Measurements from ENCODE around the gene ZNF778. TPM values are rescaled to one million over a fixed set of nuclear protein-coding genes. Genes with fewer than 3 reads are reported as not detected.

ZNF778 gene
- total and polyA plus RNA-seq, 2 of the 13 experiments (the other 11 are each of a cell fraction or from before 2014, with no cell fraction given) = 3.8 to 7.2 TPM

DNA sequence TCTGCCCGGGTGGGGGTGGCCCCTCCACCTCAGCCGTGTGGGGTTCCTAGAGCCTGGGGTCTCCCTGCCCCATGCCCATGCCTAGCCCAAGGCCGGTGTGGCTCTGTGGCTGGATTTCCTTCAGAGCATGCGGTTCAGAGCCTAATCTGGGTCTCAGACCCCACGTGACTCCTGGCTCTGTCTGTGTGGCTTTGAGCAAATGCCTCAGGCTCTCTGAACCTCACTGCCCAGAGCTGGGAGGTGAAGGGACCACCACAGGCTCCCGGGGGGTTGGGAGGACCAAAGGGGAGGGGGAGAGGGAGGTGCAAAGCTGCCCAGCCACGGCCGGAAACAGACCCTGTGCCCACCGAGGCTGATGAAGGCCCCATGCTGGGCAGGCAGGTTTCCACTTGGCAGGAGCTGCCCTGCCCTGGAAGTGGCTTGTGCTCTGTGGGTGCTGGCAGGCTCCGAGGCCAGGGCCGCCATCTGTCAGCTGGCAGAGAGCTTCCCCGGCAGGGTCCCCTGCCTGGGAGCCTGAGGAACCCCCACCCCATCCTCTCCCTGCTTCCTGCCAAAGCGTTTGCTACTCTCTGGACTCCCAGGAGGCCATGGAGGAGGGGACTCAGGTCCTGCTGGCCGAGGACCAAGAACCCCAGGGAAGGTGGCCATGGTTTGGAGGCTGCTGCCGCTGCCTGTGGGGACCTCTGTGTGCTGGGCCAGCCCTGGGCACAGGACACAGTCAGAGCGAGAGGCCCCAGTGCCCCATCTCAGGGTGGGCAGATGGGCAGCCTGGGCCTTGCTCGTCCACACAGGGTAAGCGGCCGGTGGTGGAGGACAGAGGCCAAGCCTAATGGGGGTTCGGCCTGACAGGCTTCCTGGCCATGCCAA, 42.0 kb upstream of the ZNF778 start (continued):
- TF ChIP-seq ZNF761 (CRISPR knock-in tag; conservative IDR thresholded peaks at IDR 0.05) = 0 out of 2 replicates have a peak, but pooled peaks have one; percentile 23
- no peak for TF ChIP-seq KDM6A (CRISPR knock-in tag; IDR thresholded peaks at IDR 0.05; ENCODE audit: low read depth)
- TF ChIP-seq, protein P1, sequence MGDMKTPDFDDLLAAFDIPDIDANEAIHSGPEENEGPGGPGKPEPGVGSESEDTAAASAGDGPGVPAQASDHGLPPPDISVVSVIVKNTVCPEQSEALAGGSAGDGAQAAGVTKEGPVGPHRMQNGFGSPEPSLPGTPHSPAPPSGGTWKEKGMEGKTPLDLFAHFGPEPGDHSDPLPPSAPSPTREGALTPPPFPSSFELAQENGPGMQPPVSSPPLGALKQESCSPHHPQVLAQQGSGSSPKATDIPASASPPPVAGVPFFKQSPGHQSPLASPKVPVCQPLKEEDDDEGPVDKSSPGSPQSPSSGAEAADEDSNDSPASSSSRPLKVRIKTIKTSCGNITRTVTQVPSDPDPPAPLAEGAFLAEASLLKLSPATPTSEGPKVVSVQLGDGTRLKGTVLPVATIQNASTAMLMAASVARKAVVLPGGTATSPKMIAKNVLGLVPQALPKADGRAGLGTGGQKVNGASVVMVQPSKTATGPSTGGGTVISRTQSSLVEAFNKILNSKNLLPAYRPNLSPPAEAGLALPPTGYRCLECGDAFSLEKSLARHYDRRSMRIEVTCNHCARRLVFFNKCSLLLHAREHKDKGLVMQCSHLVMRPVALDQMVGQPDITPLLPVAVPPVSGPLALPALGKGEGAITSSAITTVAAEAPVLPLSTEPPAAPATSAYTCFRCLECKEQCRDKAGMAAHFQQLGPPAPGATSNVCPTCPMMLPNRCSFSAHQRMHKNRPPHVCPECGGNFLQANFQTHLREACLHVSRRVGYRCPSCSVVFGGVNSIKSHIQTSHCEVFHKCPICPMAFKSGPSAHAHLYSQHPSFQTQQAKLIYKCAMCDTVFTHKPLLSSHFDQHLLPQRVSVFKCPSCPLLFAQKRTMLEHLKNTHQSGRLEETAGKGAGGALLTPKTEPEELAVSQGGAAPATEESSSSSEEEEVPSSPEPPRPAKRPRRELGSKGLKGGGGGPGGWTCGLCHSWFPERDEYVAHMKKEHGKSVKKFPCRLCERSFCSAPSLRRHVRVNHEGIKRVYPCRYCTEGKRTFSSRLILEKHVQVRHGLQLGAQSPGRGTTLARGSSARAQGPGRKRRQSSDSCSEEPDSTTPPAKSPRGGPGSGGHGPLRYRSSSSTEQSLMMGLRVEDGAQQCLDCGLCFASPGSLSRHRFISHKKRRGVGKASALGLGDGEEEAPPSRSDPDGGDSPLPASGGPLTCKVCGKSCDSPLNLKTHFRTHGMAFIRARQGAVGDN (CRISPR knock-in tag; IDR thresholded peaks at IDR 0.05) = peak; percentile 18; the same call in 1 of the 2 replicates
- TF ChIP-seq SP5 (CRISPR knock-in tag; IDR thresholded peaks at IDR 0.05; ENCODE audit: borderline replicate concordance, low read depth) = no peak
- no peak for TF ChIP-seq DPF2 (CRISPR knock-in tag; IDR thresholded peaks at IDR 0.05; ENCODE audit: borderline replicate concordance, low read depth)
- no peak for TF ChIP-seq RBM39 (IDR thresholded peaks at IDR 0.05; ENCODE audit: low read depth, low read length, poor library complexity, severe bottlenecking)
- TF ChIP-seq, protein P2, sequence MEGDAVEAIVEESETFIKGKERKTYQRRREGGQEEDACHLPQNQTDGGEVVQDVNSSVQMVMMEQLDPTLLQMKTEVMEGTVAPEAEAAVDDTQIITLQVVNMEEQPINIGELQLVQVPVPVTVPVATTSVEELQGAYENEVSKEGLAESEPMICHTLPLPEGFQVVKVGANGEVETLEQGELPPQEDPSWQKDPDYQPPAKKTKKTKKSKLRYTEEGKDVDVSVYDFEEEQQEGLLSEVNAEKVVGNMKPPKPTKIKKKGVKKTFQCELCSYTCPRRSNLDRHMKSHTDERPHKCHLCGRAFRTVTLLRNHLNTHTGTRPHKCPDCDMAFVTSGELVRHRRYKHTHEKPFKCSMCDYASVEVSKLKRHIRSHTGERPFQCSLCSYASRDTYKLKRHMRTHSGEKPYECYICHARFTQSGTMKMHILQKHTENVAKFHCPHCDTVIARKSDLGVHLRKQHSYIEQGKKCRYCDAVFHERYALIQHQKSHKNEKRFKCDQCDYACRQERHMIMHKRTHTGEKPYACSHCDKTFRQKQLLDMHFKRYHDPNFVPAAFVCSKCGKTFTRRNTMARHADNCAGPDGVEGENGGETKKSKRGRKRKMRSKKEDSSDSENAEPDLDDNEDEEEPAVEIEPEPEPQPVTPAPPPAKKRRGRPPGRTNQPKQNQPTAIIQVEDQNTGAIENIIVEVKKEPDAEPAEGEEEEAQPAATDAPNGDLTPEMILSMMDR (CRISPR knock-in tag; IDR thresholded peaks at IDR 0.05) = no peak
- TF ChIP-seq ZNF30 (CRISPR knock-in tag; IDR thresholded peaks at IDR 0.05) = no peak
- TF ChIP-seq TBX2 (CRISPR knock-in tag; IDR thresholded peaks at IDR 0.05; ENCODE audit: borderline replicate concordance) = no peak
- no peak for TF ChIP-seq ZNF296 (CRISPR knock-in tag; conservative IDR thresholded peaks at IDR 0.05)
- no peak for TF ChIP-seq PAF1 (CRISPR knock-in tag; IDR thresholded peaks at IDR 0.05)
- TF ChIP-seq SOX5 (CRISPR knock-in tag; IDR thresholded peaks at IDR 0.05; ENCODE audit: borderline replicate concordance) = no peak
- no peak for TF ChIP-seq ZNF703 (CRISPR knock-in tag; IDR thresholded peaks at IDR 0.05; ENCODE audit: borderline replicate concordance)

Measured in HepG2 (cell line).